Stimulated activated CD8-positive, alpha-beta memory T cell treated with anti-CD3 and anti-CD28 coated beads, Interleukin-7, amount 100 ng/mL, for 4 hours (primary cell): ENCODE data around the gene YWHAE.
"Not testable (repeated sequence)": the region's sequence is repeated elsewhere in the genome, so short reads cannot be mapped to it uniquely, and the experiment has no call there.

Experiments used
- DNase-seq, 2 donors: peaks; one replicate each; pipeline ENCODE4 v3.0.0-alpha.2; 2020; ENCODE audit warnings: low read depth in 2 of 2

The YWHAE gene

DNA sequence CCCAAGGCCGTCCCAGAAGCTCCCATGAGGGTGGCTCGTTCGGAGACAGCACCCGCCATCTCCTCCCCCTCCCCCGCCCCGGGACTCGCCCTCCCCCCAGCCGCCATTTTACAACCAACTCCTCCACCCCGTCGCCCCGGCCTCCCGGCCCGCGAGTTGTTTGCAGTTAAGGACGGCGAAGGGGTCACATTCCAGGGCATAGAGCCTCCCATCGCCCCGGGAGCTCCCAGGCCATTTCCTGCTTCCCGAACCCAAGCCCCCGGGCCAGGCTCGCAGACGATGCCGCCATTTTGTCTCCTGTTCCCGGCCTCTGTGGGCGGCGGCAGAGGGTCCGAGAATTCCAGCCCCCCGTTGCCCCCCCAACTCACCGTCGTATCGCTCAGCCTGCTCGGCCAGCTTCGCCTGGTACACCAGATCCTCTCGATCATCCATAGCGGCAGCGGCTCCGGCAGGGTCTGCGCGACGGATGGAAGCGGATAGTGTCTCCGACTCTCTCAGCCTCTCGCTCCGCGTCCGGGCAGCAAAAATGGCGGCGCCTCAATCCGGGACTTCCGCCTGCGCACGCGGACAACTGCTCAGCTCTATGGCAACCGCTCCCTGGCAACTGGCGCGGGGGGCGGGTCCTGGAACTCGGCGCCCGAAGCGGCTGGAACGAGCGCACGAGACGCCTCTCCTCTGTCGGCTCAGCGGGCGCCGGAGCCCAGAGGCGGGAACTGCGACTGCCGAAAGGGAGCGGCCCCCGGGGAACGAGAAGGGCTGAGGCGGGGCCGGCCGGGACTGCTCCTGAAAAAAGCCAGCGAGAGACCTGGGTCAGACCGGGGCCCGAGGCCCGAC lies at the start of gene YWHAE:
TSS of gene YWHAE (minus strand) at position 544 of the 834 bp plus-strand sequence. CDS start at position 432, 112 bp downstream.
- peak; percentile 93 to 97 for DNase-seq

DNA sequence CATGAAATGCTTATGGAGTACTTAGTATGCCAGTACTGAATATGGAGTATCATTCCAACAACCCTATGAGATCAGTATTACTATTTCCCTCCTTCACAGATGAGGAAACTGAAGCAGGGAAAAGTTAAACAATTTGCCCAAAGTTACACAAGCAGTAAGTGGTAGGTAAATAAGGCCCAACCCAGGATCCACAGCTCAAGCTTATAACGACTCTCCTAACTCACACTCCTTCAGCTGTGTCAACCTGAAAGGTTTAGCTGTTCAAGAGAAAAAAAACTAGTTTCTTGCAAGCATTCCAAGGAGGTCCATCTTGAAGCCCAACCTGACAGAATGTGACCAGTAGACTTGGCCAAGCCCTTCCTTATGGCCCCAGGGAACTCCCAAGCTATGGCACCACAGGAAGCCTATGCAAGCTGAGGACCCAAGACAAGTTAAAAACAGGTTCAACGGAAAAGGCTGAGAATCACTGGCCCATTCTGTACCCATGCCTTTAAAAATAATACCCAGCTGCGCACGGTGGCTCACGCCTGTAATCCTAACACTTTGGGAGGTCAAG lies 49.5 kb upstream of the YWHAE start:
- no peak for DNase-seq

DNA sequence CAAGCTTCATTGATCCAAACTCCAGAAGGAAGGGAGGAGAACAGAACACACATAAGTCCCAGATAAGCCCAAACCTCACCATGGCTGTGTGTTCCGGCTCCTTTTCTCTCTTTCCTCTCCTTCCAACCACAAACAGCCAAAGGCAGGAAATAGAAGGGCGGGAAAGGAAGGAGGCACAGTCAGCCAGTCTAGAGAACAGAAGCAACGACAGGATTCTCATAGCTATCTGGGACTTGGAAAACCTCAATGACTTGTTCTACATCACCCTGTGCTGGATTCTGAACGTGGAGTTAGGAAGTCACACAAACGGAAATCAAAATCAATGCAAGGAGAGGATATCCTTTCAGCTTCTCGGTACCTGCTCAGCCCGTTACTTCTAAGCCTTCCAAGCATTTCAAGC lies 47.0 kb upstream of the YWHAE start:
- DNase-seq, result no peak

DNA sequence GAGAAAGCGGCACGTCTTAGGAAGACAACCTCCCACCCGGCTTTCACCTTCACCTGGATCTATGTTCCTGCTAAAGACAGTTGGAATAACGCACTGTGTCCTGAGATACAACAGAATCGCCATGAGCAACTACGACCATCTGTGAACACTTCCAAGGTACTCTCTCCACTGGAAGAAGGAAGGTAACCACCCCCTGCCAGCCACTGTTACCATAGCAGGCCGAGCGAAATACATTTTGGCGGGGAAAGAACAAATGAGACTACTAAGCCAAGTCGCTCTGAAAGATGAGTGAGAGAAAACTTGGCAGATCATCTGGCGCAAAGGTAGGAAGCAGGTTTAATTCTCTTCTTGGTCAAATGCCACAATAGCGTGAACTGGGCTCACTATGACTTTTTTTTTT lies 46.2 kb upstream of the YWHAE start:
- no peak for DNase-seq

DNA sequence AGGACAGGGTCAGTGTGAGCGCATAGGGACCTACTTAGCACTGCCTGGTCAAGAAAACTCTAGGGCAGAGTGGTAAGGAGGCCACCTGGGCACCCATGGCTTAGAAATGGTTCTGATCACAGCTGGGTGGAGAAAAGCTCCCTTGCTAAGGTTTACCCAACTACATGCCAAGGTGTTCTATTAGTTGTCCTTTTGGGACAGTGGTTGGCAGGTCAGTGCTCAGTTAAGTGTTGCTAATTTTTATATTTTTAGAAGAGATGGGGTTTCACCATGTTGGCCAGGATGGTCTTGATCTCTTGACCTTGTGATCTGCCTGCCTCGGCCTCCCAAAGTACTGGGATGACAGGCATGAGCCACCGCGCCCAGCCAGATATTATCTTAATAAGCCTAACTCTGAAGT lies 45.7 kb upstream of the YWHAE start:
- not testable (repeated sequence) for DNase-seq

DNA sequence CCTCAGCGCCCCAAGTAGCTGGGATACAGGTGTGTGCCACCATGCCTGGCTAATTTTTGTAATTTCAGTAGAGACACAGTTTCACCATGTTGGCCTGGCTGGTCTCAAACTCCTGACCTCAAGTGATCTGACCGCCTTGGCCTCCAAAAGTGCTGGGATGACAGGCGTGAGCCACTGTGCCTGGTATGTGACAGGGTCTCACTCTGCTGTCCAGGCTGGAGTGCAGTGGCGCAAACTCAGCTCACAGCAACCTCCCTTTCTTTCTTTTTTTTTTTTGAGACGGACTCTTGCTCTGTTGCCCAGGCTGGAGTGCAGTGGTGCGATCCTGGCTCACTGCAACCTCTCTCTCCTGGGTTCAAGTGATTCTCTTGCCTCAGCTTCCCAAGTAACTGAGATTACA lies 42.7 kb upstream of the YWHAE start:
- DNase-seq, result not testable (repeated sequence)

DNA sequence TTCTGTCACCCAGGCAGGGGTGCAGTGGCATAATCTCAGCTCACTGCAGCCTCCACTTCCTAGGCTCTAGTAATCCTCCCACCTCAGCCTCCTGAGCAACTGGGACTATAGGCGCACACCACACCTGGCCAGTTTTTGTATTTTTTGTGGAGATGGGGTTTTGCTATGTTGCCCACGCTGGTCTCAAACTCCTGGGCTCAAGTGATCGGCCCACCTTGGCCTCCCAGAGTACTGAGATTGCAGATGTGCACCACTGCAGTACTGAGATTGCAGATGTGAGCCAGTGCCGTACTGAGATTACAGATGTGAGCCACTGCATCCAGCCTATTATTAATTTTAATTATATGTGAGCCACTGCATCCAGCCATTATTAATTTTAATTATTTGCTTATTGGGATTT lies 42.2 kb upstream of the YWHAE start:
- no peak for DNase-seq

DNA sequence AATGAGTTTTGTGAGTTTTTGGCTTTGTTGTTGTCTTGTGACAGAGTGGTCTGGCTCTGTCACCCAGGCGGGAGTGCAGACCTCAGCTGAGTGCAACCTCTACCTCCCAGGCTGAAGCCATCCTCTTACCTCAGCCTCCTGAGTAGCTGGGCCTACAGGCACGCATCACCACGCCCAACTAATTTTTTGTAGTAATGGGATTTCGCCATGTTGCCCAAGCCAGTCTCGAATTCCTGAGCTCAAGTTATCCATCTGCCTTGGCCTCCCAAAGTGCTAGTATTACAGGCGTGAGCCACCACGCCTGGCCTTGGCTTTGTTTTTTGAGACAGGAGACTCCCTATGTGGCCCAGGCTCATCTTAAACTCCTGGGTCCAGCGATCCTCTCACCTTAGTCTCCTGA lies 40.9 kb upstream of the YWHAE start:
- DNase-seq, result no peak

DNA sequence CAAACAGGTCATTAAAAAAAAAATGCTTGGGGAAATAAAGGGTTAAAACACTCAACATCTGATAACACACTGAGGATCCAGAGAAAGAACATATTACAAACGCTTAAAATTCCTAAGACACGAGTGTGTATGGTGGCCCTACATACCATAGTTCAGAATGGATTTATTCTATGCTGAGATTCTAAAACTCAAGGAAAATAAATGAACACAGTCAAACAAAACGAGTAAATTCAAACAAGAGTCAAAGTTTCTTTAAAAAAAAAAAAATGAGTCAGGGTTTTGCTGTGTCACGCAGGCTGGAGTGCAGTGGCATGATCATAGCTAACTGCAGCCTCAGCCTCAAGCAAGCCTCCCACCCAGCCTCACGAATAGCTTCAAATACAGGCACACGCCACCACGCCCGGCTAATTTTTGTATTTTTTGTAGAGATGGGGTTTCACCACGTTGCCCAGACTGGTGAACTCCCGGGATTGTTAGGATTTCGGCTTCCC lies 38.6 kb upstream of the YWHAE start:
- no peak for DNase-seq

DNA sequence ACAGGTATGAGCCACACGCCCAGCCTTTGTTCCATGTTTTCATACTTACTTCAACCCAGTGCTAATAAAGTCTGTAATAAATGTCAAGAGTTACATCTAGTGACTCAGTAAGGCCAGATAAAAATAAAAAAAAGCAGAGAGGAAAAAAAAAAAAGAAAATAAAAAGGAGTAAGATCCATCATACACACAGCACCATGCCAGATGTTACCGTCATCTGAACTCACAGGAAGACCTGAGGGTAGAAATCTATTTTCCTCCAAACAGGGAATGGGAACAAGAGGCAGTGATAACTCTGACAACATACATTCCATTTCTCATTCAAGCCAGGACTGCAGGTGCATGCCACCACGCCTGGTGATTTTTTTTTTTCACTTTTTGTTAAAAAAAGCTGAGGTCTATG lies 35.3 kb upstream of the YWHAE start:
- no peak for DNase-seq

DNA sequence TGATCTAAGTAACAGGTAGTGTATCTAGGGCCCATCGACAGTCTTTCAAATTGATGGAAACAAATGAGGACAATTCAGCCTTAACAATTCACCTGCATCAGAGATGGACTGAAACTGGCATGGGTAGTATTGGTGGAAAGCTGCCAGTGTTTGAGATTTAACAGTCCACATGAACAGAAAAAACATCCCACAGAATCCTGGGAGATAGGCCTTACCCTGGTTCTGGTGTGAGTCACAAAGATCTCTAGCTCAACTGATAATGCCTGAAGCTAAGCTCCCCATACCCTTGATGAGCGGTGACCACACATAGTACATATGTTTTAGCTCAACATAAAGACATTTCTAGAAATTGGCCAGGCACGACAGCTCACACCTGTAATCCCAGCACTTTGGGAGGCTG lies 34.1 kb upstream of the YWHAE start:
- no peak for DNase-seq

DNA sequence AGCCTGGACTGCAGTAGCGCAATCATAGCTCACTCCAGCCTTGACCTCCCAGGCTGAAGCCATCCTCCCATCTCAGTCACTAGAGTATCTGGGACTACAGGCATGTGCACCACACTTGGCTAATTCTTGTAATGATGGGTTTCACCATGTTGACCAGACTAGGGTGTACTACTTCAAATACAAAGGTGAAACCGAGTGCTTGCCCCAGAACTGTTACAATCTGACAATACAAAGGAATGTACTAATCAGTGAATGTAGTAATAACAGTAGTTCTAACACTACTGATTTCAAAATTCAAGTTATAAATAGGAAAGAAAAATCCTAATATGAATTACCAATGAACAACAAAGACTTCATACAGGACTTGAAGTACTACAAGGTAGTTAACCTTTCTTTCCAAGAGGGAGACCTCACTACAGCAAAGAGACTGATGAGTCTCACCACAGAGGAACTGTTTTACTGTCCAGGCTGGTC lies 31.6 kb upstream of the YWHAE start:
- DNase-seq, result no peak

DNA sequence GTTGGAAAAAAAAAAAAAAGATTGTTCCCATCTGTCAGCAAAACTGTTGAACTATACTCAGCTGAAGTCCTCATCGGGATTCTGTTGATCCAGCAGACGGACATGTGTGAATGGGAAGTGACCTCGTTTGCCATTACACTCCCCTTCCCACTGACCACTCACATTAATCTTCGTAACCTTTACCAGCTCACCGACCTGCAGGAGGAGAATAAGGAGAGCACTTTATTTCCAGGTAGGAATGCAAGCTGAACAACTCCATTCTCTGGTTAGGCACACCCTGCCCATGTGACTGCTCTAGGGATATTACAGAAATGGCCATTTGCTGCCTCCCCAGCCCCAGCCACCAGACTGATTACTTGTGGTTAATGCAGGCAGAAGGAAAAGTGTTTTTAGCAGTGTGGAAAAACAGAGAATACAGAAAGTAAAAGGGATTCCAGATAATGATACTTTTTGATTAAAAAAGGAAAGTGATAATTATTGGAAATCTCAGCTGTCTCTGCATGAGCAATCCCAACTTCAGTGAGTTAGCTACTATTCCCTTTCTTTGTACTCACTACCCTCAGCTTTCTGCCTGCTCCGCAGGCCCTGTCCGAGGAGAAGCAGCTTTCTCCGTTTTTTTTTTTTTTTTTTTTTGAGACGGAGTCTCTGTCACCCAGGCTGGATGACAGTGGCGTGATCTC lies 23.6 kb upstream of the YWHAE start:
- DNase-seq, result no peak

DNA sequence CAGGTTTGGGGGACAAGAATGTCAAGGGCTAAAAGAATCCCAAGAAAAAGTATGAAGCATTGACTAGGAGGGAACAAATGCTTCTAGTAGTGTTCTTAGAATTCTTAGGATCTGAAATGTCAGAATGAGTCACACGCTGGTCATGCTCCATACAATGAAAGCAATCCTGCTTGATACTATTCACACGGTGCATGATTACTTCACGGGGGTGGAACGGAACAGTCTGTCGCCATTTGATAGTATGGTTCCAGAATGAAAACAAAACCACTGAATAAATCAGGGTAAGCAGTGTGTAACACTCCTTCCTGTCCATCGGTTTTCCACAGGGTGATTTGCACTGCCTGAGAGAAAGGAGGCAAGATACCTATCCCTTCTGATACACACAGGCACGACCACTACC lies 22.9 kb upstream of the YWHAE start:
- DNase-seq, result peak in 1 of 2 donors; percentile 9

DNA sequence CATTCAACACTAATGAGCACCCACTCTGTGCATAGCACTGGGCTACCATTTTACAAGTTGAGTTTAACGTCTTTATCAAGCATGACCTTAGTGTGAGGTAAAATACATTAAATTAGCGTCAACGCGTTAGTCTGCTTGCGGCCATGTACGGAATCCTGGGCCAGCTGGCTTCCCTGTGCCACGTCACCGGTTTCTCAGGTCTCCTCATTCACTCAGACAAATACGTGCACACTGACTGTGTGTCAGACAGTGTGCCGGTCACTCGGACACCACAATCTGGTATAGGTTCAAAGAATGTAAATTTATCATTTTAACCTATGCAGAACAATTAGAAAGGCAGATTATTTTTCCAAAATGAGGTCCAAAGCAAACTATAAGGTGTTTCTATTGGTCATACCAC lies 21.4 kb upstream of the YWHAE start:
- no peak for DNase-seq

DNA sequence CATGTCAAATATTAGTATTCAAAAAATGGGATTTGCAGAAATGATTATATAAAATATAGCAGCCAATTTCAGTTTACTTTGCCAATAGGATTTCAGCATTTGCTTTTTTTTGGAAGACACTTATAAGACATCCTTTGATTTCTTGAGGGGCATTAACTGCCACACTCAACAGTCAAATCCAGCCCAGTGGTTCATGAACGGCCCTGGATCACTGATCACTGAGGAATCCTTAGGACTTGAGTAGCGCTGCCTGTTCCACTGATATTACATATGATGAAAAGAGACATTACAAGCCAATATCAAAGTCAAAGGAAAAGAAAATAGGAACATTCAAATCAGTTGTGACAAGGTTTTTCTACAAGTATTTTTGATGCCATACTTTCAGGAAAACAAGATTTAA lies 21.0 kb upstream of the YWHAE start:
- no peak for DNase-seq

DNA sequence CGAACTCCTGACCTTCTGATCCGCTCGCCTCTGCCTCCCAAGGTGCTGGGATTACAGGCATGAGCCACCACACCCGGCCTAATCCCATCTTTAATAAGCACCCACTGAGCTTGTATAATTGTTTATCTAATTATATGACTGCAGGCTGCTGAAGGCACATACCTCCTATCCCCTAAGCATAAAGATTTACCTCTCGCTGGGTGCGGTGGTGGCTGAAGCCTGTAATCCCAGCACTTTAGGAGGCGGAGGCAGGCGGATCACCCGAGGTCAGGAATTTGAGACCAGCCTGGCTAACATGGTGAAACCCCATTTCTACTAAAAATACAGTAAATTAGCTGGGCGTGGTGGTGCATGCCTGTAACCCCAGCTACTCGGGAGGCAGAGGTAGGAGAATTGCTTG lies 20.1 kb upstream of the YWHAE start:
- DNase-seq, result no peak

DNA sequence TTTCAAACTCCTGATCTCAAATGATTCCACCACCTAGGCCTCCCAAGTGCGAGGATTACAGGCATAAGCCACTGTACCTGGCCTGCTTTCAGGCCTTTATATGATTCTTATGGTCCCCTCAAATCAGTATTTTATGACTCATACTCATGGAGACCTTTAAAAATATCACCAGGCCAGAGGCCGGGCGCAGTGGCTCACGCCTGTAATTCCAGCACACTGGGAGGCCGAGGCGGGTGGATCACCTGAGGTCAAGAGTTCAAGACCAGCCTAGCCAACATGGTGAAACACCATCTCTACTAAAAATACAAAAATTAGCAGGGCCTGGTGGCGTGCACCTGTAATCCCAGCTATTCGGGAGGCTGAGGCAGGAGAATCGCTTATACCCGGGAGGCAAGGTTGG lies 18.5 kb upstream of the YWHAE start:
- DNase-seq, result not testable (repeated sequence)

DNA sequence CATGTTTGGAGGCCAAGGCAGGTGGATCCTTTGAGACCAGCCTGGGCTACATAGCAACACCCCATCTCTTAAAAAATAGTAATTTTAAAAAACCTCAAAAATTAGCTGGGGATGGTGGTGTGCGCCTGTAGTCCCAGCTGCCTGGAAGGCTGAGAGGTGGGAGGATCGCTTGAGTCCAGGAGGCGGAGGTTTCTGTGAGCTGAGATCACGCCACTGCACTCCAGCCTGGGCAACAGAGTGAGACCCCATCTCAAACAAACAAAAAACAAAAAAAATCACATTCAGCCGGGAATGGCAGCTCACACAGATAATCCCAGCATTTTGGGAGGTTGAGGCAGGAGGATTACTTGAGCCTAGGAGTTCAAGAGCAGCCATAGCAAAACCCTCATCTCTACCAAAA lies 16.4 kb upstream of the YWHAE start:
- DNase-seq, result no peak

DNA sequence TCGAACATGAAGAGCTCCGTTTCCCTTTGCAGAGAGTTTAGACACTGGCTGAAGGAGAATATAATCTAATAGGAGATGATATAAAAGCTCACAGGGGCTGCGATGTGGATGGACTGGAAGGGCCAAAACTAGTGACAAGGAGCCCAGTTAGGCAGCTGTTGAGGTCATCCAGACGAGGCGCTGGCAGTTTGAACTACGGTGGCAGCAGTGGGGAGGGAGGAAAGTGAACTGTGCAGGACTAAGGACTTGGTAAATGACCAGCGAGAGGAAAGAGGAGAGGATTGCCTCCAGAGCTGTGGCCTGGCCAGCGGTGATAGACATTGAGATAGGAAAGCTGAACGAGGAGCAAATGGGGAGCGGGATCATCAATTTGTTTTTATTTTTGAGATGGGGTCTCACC lies 14.6 kb upstream of the YWHAE start:
- DNase-seq, result no peak

DNA sequence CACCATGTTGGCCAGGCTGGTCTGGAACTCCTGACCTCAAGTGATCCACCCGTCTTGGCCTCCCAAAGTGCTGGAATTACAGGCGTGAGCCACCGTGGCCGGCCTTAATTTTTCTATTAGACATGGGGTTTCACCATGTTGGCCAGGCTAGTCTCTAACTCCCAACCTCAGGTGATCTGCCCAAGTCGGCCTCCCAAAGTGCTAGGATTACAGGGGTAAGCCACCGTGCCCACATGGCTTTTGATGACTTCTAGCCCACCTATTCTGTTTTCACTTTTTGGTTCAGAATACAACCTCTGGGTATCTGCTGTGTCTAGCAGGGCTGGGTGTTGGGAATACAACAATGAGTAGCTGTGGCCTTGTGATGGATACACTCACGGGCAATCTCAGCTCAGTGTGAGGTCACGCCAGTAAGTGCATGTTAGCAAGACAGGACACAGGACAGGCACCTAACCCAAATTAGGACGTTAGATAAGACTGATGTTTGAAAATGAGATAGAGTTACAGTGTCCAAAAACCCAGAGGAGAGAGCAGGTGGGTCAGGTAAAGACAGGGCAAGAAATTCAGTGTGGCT lies 14.1 kb upstream of the YWHAE start:
- no peak for DNase-seq

DNA sequence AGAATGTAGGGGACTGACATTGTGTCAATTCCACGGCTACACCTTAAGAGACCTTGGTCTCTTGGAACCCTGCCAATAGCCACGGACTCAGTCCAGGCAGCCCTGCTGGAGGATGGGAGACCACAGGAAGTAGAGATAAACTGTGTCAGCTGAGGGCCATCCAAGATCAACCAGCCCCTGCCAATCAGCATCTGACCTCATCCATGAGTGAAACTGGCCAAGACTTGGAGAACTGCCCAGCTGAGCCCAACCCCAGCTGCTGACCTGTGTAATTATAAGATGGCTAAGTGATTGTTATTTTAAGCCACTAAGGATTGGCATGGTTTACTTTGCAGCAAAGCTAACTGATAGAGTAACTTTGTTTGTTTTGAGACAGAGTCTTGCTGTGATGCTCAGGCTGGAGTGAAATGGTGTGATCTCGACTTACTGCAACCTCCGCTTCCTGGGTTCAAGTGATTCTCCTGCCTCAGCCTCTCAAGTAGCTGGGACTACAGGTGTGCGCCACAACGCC lies 13.3 kb upstream of the YWHAE start:
- DNase-seq, result no peak
